Activated naive CD4-positive, alpha-beta T cell treated with anti-CD3 and anti-CD28 coated beads, Interleukin-2, amount 50 U/mL, for 24 hours (primary cell): Measurements from ENCODE around the gene HS6ST1.

Experiments
- H3K27ac Mint-ChIP-seq: one replicate; pipeline ENCODE4 v1.8.0; 2021; ENCODE audit warnings: mild to moderate bottlenecking, mixed read lengths
- H3K27me3 Mint-ChIP-seq: one replicate; pipeline ENCODE4 v1.8.0; 2021; ENCODE audit warnings: mixed read lengths
- H3K36me3 Mint-ChIP-seq: one replicate; pipeline ENCODE4 v1.8.0; 2021; ENCODE audit warnings: mixed read lengths
- H3K4me1 Mint-ChIP-seq: one replicate; pipeline ENCODE4 v1.8.0; 2021; ENCODE audit warnings: mixed read lengths
- H3K4me3 Mint-ChIP-seq: one replicate; pipeline ENCODE4 v1.8.0; 2021; ENCODE audit warnings: mild to moderate bottlenecking, mixed read lengths
- H3K9me3 Mint-ChIP-seq: one replicate; pipeline ENCODE4 v1.8.0; 2021; ENCODE audit warnings: mixed read lengths

HS6ST1 gene

GRCh38 chr2:128301501-128301966 is 17.1 kb downstream of the HS6ST1 start:
- H3K27me3 Mint-ChIP-seq: no peaks in the 10 kb centered on the region
- H3K27ac Mint-ChIP-seq: no peak overlapping the region
- H3K36me3 Mint-ChIP-seq: peaks cover 3% of the 10 kb centered on the region
- H3K4me1 Mint-ChIP-seq: peaks cover 7% of the 10 kb centered on the region
- H3K9me3 Mint-ChIP-seq: no peaks in the 10 kb centered on the region
- no peak overlapping the region for H3K4me3 Mint-ChIP-seq

- H3K4me1 Mint-ChIP-seq: peaks cover 7% of the 10 kb centered on the region
- H3K36me3 Mint-ChIP-seq: peaks cover 3% of the 10 kb centered on the region
- no peak overlapping the region for H3K4me3 Mint-ChIP-seq
- no peaks in the 10 kb centered on the region for H3K9me3 Mint-ChIP-seq
- H3K27me3 Mint-ChIP-seq: no peaks in the 10 kb centered on the region
- H3K27ac Mint-ChIP-seq: no peak overlapping the region
Measured at GRCh38 chr2:128301021-128301420, 17.6 kb downstream of the HS6ST1 start.

GRCh38 chr2:128300151-128301020 is 18.3 kb downstream of the HS6ST1 start:
- Mint-ChIP-seq H3K27ac (no peak overlapping the region), H3K4me3 (no peak overlapping the region), H3K9me3 (no peaks in the 10 kb centered on the region), H3K4me1 (peaks cover 10% of the 10 kb centered on the region), H3K27me3 (no peaks in the 10 kb centered on the region), H3K36me3 (peaks cover 3% of the 10 kb centered on the region)

- Mint-ChIP-seq H3K27me3 (no peaks in the 10 kb centered on the region), H3K4me1 (peaks cover 13% of the 10 kb centered on the region), H3K4me3 (no peak overlapping the region), H3K9me3 (no peaks in the 10 kb centered on the region), H3K27ac (no peak overlapping the region), H3K36me3 (peaks cover 3% of the 10 kb centered on the region)
Measured at GRCh38 chr2:128299628-128300027, 19.0 kb downstream of the HS6ST1 start.

- no peak overlapping the region for H3K4me3 Mint-ChIP-seq
- peaks cover 13% of the 10 kb centered on the region for H3K4me1 Mint-ChIP-seq
- peaks cover 3% of the 10 kb centered on the region for H3K36me3 Mint-ChIP-seq
- no peak overlapping the region for H3K27ac Mint-ChIP-seq
- H3K27me3 Mint-ChIP-seq: no peaks in the 10 kb centered on the region
- no peaks in the 10 kb centered on the region for H3K9me3 Mint-ChIP-seq
Measured at GRCh38 chr2:128298846-128299507, 19.7 kb downstream of the HS6ST1 start.

GRCh38 chr2:128298286-128298685 is 20.4 kb downstream of the HS6ST1 start:
- H3K9me3 Mint-ChIP-seq: no peaks in the 10 kb centered on the region
- peaks cover 3% of the 10 kb centered on the region for H3K36me3 Mint-ChIP-seq
- no peak overlapping the region for H3K27ac Mint-ChIP-seq
- H3K27me3 Mint-ChIP-seq: no peaks in the 10 kb centered on the region
- H3K4me1 Mint-ChIP-seq: peaks cover 13% of the 10 kb centered on the region
- no peak overlapping the region for H3K4me3 Mint-ChIP-seq

GRCh38 chr2:128293870-128294455 is 24.7 kb downstream of the HS6ST1 start:
- H3K9me3 Mint-ChIP-seq: no peaks in the 10 kb centered on the region
- peaks cover 3% of the 10 kb centered on the region for H3K36me3 Mint-ChIP-seq
- no peak overlapping the region for H3K4me3 Mint-ChIP-seq
- H3K27ac Mint-ChIP-seq: no peak overlapping the region
- no peaks in the 10 kb centered on the region for H3K27me3 Mint-ChIP-seq
- peaks cover 13% of the 10 kb centered on the region for H3K4me1 Mint-ChIP-seq

GRCh38 chr2:128293426-128293755 is 25.3 kb downstream of the HS6ST1 start:
- Mint-ChIP-seq H3K4me1 (peaks cover 15% of the 10 kb centered on the region), H3K27me3 (no peaks in the 10 kb centered on the region), H3K27ac (no peak overlapping the region), H3K36me3 (peaks cover 2% of the 10 kb centered on the region), H3K9me3 (no peaks in the 10 kb centered on the region), H3K4me3 (no peak overlapping the region)

GRCh38 chr2:128292599-128293425 is 25.9 kb downstream of the HS6ST1 start:
- Mint-ChIP-seq H3K4me3 (no peak overlapping the region), H3K27me3 (no peaks in the 10 kb centered on the region), H3K27ac (no peak overlapping the region), H3K36me3 (no peaks in the 10 kb centered on the region), H3K4me1 (peaks cover 15% of the 10 kb centered on the region), H3K9me3 (no peaks in the 10 kb centered on the region)

GRCh38 chr2:128291844-128292598 is 26.6 kb downstream of the HS6ST1 start:
- peaks cover 13% of the 10 kb centered on the region for H3K4me1 Mint-ChIP-seq
- no peaks in the 10 kb centered on the region for H3K9me3 Mint-ChIP-seq
- no peak overlapping the region for H3K4me3 Mint-ChIP-seq
- H3K27ac Mint-ChIP-seq: no peak overlapping the region
- no peaks in the 10 kb centered on the region for H3K36me3 Mint-ChIP-seq
- H3K27me3 Mint-ChIP-seq: no peaks in the 10 kb centered on the region

- no peak overlapping the region for H3K27ac Mint-ChIP-seq
- H3K4me1 Mint-ChIP-seq: peaks cover 12% of the 10 kb centered on the region
- H3K4me3 Mint-ChIP-seq: no peak overlapping the region
- no peaks in the 10 kb centered on the region for H3K27me3 Mint-ChIP-seq
- no peaks in the 10 kb centered on the region for H3K36me3 Mint-ChIP-seq
- H3K9me3 Mint-ChIP-seq: no peaks in the 10 kb centered on the region
Measured at GRCh38 chr2:128291161-128291843, 27.4 kb downstream of the HS6ST1 start.

- H3K27ac Mint-ChIP-seq: no peak overlapping the region
- H3K27me3 Mint-ChIP-seq: no peaks in the 10 kb centered on the region
- H3K4me1 Mint-ChIP-seq: peaks cover 9% of the 10 kb centered on the region
- H3K9me3 Mint-ChIP-seq: no peaks in the 10 kb centered on the region
- no peaks in the 10 kb centered on the region for H3K36me3 Mint-ChIP-seq
- H3K4me3 Mint-ChIP-seq: no peak overlapping the region
Measured at GRCh38 chr2:128290356-128290755, 28.3 kb downstream of the HS6ST1 start.

- H3K9me3 Mint-ChIP-seq: no peaks in the 10 kb centered on the region
Measured at GRCh38 chr2:128289439-128289838, 29.2 kb downstream of the HS6ST1 start.

GRCh38 chr2:128288781-128289180 is 29.9 kb downstream of the HS6ST1 start:
- H3K4me1 Mint-ChIP-seq: peaks cover 6% of the 10 kb centered on the region

More at GRCh38 chr2:128289439-128289838, 29.2 kb downstream of the HS6ST1 start:
- H3K4me3 Mint-ChIP-seq: no peak overlapping the region
- H3K36me3 Mint-ChIP-seq: no peaks in the 10 kb centered on the region
- H3K27me3 Mint-ChIP-seq: no peaks in the 10 kb centered on the region
- H3K27ac Mint-ChIP-seq: peak overlapping the region; percentile 8
- peaks cover 6% of the 10 kb centered on the region for H3K4me1 Mint-ChIP-seq

More at GRCh38 chr2:128288781-128289180, 29.9 kb downstream of the HS6ST1 start:
- no peak overlapping the region for H3K4me3 Mint-ChIP-seq
- H3K27ac Mint-ChIP-seq: no peak overlapping the region
- H3K36me3 Mint-ChIP-seq: no peaks in the 10 kb centered on the region
- no peaks in the 10 kb centered on the region for H3K27me3 Mint-ChIP-seq
- H3K9me3 Mint-ChIP-seq: no peaks in the 10 kb centered on the region
